ENCODE data around the gene PGM3. TPM values are rescaled to one million over a fixed set of nuclear protein-coding genes. Genes with fewer than 3 reads are reported as not detected.

PGM3 gene, protein sequence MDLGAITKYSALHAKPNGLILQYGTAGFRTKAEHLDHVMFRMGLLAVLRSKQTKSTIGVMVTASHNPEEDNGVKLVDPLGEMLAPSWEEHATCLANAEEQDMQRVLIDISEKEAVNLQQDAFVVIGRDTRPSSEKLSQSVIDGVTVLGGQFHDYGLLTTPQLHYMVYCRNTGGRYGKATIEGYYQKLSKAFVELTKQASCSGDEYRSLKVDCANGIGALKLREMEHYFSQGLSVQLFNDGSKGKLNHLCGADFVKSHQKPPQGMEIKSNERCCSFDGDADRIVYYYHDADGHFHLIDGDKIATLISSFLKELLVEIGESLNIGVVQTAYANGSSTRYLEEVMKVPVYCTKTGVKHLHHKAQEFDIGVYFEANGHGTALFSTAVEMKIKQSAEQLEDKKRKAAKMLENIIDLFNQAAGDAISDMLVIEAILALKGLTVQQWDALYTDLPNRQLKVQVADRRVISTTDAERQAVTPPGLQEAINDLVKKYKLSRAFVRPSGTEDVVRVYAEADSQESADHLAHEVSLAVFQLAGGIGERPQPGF
- total RNA-seq (2021): 55.4 and 71.7 TPM in 2 replicates
- Bru-seq, nascent RNA: percentile 88 among the genes with signal in this experiment
- percentile 95 among the genes with signal in this experiment for BruChase-seq, experiment 1, labeled RNA remaining after a 2-hour chase
- percentile 87 among the genes with signal in this experiment for BruChase-seq, experiment 2, labeled RNA remaining after a 6-hour chase
- long read RNA-seq, full-length matches to known transcripts: 94 of 143 reads
- long read RNA-seq, partial matches to known transcripts: 17 of 143 reads
- long read RNA-seq, other reads (novel, unspliced or antisense): 32 of 143 reads

DNA sequence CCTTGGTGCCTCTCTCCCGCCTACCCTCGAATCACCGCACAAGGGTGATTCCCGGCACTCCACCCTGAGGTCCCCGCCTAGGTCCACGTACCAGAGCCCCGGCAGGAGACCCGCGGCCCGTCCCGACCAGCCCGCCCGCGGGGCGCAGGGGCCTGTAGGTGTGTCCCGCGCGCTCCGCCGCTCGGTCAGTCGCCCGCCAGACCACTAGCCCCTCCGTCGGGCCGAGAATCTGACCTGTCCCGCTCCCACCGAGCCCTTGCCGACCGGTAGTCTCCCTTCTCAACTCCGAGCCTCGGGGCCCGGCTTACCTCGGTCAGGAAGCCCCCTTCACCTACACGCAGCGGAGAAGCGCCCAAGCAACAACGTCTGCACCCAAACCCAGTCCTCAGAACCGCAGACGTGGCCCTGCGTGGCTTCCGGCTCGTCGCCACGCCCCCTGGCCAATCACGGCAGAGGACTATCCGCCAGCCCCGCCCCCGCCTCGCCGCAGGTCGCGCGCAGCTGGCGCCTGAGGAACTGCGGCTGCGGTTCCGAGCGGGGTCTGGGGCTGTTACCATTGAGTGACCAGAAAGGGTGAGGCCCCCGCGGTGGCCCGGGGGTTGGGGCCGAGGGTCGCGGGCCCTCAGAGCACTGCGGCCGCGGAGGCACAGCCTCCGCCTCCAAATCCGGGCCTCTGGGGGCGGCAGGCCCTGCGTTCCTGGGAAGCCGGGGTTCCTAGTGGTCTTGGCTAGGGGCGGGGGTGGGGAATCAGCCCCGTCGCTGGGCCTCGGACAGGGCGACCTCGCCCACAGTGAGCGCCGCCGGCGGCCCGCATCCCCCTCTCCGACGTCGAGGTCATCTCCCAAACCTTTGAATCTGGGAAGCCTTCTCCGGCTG is at the start of gene PGM3, which contains the start of gene RWDD2A:
PGM3 (minus strand) TSS at position 395 of the 876 bp plus-strand sequence. CDS start 2,253 bp downstream, outside the sequence.
RWDD2A (plus strand) TSS at position 487 of the 876 bp plus-strand sequence. CDS start 1,095 bp downstream, outside the sequence.
- no peak for TF ChIP-seq EZH2 (IDR thresholded peaks at IDR 0.05; ENCODE audit: borderline replicate concordance, low read depth, low read length, poor library complexity, severe bottlenecking)
- TF ChIP-seq, protein P1, sequence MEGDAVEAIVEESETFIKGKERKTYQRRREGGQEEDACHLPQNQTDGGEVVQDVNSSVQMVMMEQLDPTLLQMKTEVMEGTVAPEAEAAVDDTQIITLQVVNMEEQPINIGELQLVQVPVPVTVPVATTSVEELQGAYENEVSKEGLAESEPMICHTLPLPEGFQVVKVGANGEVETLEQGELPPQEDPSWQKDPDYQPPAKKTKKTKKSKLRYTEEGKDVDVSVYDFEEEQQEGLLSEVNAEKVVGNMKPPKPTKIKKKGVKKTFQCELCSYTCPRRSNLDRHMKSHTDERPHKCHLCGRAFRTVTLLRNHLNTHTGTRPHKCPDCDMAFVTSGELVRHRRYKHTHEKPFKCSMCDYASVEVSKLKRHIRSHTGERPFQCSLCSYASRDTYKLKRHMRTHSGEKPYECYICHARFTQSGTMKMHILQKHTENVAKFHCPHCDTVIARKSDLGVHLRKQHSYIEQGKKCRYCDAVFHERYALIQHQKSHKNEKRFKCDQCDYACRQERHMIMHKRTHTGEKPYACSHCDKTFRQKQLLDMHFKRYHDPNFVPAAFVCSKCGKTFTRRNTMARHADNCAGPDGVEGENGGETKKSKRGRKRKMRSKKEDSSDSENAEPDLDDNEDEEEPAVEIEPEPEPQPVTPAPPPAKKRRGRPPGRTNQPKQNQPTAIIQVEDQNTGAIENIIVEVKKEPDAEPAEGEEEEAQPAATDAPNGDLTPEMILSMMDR (conservative IDR thresholded peaks at IDR 0.05; ENCODE audit: low read depth, low read length): no peak
- H3K4me3 ChIP-seq (ENCODE audit: low read depth, low read length, poor library complexity, severe bottlenecking): peak within 1 kb of the TSS; percentile 83
- H3K4me1 ChIP-seq (ENCODE audit: insufficient read depth, low read length, poor library complexity, severe bottlenecking): peaks cover 11% of the 10 kb centered on the region
- POLR2A ChIA-PET (ENCODE audit: low non-redundant PET): interaction anchor here (0.6 kb wide), 1 partner anchor 44 kb away, joined by 5 read pairs; no protein-coding TSS in a partner anchor
- H3K27ac ChIP-seq (ENCODE audit: low read depth, low read length, poor library complexity, severe bottlenecking): peak within 1 kb of the TSS; percentile 76
- no peaks in the 10 kb centered on the region for H3K27me3 ChIP-seq (replicated peaks; ENCODE audit: insufficient read depth, low read depth, low read length, poor library complexity)
- intact Hi-C loops (cut with micrococcal nuclease; ENCODE audit: unreplicated experiment): no loop called here
- no TSS peak for BruUV-seq (replicated peaks)
- DNase-seq (ENCODE audit: low spot score): peak; percentile 93
- H3K9me3 ChIP-seq (ENCODE audit: low read depth, low read length, poor library complexity, severe bottlenecking): no peaks in the 10 kb centered on the region
- CTCF ChIA-PET: interaction anchor here (0.6 kb wide), 2 partner anchors 14 to 831 kb away, joined by 3 to 9 read pairs; no protein-coding TSS in a partner anchor
- H3K36me3 ChIP-seq (ENCODE audit: insufficient read depth, low read length, poor library complexity, severe bottlenecking): peaks cover 26% of the 10 kb centered on the region

DNA sequence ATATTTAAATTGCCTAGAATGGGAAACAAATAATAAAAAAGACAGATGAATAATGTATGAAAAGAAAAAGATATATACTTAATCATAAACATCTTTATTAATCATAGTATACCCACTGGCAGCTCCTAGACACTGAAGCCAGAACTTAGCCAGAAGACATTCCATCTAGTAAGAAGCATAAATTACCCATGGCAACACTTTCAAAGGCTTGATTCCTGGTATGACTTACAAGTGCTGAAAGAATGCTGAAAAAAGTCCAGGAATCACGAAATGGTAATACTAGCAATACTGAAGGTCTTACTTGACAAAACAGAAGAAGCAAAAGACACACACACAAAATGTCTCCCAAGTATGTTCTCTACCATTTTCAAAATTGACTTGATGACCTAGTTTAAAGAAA is 38.1 kb upstream of the PGM3 start:
- Histone ChIP-seq H3K9me3 (ENCODE audit: low read depth, low read length, poor library complexity, severe bottlenecking) (no peaks in the 10 kb centered on the region), H3K27me3 (replicated peaks; ENCODE audit: insufficient read depth, low read depth, low read length, poor library complexity) (no peaks in the 10 kb centered on the region), H3K4me1 (ENCODE audit: insufficient read depth, low read length, poor library complexity, severe bottlenecking) (no peaks in the 10 kb centered on the region), H3K27ac (ENCODE audit: low read depth, low read length, poor library complexity, severe bottlenecking) (no peak overlapping the region), H3K4me3 (ENCODE audit: low read depth, low read length, poor library complexity, severe bottlenecking) (no peak overlapping the region), H3K36me3 (ENCODE audit: insufficient read depth, low read length, poor library complexity, severe bottlenecking) (peaks cover 11% of the 10 kb centered on the region)
- no peak for TF ChIP-seq EZH2 (IDR thresholded peaks at IDR 0.05; ENCODE audit: borderline replicate concordance, low read depth, low read length, poor library complexity, severe bottlenecking)
- TF ChIP-seq, protein P1 (conservative IDR thresholded peaks at IDR 0.05; ENCODE audit: low read depth, low read length): no peak
- no peak for DNase-seq (ENCODE audit: low spot score)
- CTCF ChIA-PET: no interaction called here
- POLR2A ChIA-PET (ENCODE audit: low non-redundant PET): no interaction called here
- BruUV-seq (replicated peaks): no TSS peak
- intact Hi-C loops (cut with micrococcal nuclease; ENCODE audit: unreplicated experiment): no loop called here

DNA sequence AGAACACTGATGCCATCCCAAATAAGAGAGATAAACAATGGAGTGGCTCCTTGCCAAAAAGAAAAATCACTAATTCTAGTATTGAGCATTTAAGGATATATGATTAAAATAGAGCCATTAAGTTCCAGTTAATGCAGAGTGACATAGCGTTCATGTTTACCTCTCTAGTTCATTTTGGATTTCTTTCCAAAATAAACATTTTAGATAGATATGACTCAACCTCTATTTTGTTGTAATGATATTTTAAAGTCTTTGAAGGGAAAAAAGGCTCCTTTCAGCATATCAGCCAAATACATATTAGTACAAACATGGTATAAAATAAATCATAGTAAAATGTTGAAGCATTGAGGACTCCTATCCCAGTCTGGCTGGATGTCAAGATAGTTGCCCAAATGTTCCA is 33.5 kb upstream of the PGM3 start:
- no peak overlapping the region for H3K27ac ChIP-seq (ENCODE audit: low read depth, low read length, poor library complexity, severe bottlenecking)
- H3K9me3 ChIP-seq (ENCODE audit: low read depth, low read length, poor library complexity, severe bottlenecking): no peaks in the 10 kb centered on the region
- CTCF ChIA-PET: no interaction called here
- no TSS peak for BruUV-seq (replicated peaks)
- peaks cover 18% of the 10 kb centered on the region for H3K4me1 ChIP-seq (ENCODE audit: insufficient read depth, low read length, poor library complexity, severe bottlenecking)
- H3K36me3 ChIP-seq (ENCODE audit: insufficient read depth, low read length, poor library complexity, severe bottlenecking): peaks cover 12% of the 10 kb centered on the region
- TF ChIP-seq EZH2 (IDR thresholded peaks at IDR 0.05; ENCODE audit: borderline replicate concordance, low read depth, low read length, poor library complexity, severe bottlenecking): no peak
- TF ChIP-seq, protein P1 (conservative IDR thresholded peaks at IDR 0.05; ENCODE audit: low read depth, low read length): no peak
- no peaks in the 10 kb centered on the region for H3K27me3 ChIP-seq (replicated peaks; ENCODE audit: insufficient read depth, low read depth, low read length, poor library complexity)
- POLR2A ChIA-PET (ENCODE audit: low non-redundant PET): no interaction called here
- no peak overlapping the region for H3K4me3 ChIP-seq (ENCODE audit: low read depth, low read length, poor library complexity, severe bottlenecking)
- intact Hi-C loops (cut with micrococcal nuclease; ENCODE audit: unreplicated experiment): loop anchor here (10.0 kb wide), 1 partner anchor 368 kb away; no protein-coding TSS in a partner anchor
- no peak for DNase-seq (ENCODE audit: low spot score)

Measured in A673 (cell line).